GM12864 (cell line): ENCODE measurements around the gene HESX1.

Experiments used
- DNase-seq: peaks from one replicate; pipeline ENCODE4 v3.0.0-alpha.2; 2011; ENCODE audit warnings: low read depth
- H3K4me3 ChIP-seq: 2 replicates; pipeline ENCODE4 v1.5.1; 2011; ENCODE audit warnings: mild to moderate bottlenecking, low read depth, low read length, control low read depth
- TF ChIP-seq, protein P1 (sequence below): IDR thresholded peaks from 2 replicates; pipeline ENCODE4 v1.5.1; 2011; ENCODE audit warnings: low read depth, mild to moderate bottlenecking, moderate library complexity, low read length, control low read depth, inconsistent platforms; ENCODE audit errors: missing control alignments

HESX1 gene

DNA sequence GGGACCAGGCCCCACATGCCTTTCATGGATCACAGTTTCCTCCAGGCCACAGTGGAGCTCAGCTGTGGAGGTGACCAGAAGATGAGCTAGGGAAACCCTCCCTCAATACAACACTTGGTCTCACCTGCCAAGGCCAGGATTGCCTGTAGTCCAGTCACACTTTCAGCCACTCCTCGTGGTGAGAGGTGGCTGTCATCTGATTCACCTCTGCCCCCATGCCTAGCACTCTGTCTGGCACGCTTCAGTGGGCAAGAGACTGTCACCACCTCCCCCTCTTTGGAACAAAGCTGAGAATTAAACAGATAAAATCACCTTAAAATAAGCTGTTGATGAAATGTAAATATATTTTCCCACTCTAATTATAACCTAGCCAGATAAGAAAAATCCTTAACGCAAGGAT lies 30.7 kb downstream of the HESX1 start:
- no peak overlapping the region for H3K4me3 ChIP-seq
- TF ChIP-seq, protein P1, sequence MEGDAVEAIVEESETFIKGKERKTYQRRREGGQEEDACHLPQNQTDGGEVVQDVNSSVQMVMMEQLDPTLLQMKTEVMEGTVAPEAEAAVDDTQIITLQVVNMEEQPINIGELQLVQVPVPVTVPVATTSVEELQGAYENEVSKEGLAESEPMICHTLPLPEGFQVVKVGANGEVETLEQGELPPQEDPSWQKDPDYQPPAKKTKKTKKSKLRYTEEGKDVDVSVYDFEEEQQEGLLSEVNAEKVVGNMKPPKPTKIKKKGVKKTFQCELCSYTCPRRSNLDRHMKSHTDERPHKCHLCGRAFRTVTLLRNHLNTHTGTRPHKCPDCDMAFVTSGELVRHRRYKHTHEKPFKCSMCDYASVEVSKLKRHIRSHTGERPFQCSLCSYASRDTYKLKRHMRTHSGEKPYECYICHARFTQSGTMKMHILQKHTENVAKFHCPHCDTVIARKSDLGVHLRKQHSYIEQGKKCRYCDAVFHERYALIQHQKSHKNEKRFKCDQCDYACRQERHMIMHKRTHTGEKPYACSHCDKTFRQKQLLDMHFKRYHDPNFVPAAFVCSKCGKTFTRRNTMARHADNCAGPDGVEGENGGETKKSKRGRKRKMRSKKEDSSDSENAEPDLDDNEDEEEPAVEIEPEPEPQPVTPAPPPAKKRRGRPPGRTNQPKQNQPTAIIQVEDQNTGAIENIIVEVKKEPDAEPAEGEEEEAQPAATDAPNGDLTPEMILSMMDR, result no peak

DNA sequence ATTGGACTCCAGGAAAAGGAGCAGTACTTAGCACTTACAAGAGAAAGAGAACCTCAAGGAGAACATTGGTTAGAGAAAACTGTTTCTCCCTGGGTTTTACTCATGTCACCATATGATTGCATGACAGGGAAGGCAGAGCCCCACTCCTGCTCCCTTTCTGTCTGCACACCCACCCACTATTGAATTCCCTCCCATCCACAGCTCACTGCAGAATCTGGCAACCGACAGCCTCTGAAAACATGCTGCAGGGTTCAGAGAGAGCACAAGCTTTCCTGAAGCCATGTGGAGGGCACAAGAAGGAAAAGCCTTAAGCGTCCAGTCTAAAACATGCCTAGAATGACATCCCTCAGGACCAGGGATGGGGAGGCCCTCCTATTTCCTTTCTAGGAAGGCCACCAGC lies 31.6 kb downstream of the HESX1 start:
- no peak for DNase-seq
- H3K4me3 ChIP-seq, result no peak overlapping the region
- TF ChIP-seq, protein P1, result no peak

More for the DNA sequence above, 30.7 kb downstream of the HESX1 start:
- DNase-seq, result no peak

DNA sequence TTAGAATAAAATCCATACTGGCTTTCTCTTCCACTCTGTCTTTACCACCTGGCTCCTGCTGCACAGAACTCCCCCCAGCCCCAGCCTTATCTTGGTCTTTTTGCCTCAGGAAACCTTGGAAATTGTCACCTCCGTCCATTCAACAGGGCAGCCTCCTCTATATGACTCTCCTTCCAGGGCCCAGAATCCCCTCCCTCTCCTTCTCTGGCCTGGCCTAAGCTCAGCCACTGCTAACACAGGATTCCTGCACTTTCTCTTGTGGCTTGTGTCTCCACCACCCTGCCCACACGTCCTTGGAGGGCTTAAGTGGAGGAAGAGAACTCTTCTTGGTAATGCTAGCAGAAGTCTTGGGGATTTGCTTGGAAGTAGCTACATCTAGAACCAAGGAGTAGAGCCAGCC lies 33.1 kb downstream of the HESX1 start:
- TF ChIP-seq, protein P1, result no peak
- DNase-seq, result no peak
- H3K4me3 ChIP-seq, result no peak overlapping the region

DNA sequence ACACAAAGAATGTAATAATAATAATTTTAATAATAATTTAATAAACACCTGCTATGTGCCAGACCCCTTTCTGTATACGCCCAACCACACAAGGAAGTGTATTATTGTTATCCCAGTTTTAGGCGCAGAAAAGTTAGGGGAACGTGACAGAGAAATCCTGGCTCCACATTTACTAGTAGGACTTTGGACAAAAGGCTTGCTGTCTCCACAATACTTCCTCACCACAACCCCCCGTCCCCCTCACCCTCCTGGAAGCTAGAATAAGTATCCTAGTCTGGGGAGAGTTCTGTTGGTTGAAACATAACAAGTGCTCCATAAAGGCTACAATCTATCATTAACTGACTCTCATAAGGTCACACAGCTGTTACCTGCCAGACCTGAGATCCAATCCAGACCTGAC lies 34.1 kb downstream of the HESX1 start:
- no peak for DNase-seq
- no peak overlapping the region for H3K4me3 ChIP-seq
- TF ChIP-seq, protein P1, result no peak

DNA sequence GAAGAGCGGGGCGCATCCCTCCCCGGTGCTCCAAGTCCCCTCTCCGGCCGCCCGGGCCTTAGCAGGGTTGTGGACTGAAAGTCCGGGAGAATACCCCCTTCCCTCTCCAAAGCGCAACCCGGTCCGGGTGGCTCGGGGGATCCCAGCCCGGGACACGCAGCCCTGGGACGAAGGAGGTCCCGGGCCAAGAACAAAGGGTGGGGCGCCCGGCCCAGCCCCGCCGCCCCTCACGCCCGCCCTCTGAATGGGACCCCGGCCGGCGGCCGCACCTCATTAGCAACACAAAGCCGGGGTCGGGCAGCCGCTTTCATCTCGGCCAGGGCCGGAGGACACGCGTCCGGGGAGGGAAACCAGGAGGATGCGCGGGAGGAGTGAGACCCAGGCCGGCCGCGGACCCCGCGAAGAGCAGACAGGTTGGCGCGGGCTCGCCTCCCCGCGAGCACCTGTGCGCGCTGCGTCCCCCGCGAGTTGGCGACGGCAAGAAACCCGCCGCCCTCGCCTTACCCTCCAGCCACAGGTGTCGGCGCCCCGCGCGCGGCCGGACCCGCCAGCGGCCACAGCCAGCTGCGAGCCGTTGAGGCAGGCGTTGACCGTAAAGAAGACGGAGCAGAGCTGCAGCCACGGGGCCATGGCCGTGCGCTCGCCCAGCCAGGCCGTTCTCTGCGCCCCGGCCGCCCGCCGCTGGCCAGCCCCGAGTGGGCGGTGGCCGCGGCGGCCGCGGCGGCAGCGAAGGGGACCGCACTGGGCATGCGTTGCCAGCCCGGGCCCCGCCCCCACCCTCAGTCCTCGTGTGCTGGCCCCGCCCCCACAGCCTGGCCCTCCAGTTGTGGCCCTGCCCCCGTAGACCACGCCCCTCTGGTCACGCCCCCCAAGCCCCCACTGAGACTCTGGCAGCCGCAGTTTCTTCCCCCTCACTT lies 34.9 kb downstream of the HESX1 start, which contains the start of gene IL17RD:
Gene IL17RD, minus strand, starts transcription at position 697 of the 917 bp plus-strand sequence. Its CDS starts 67 bp downstream, at position 630.
- TF ChIP-seq, protein P1, result no peak
- DNase-seq, result no peak
- H3K4me3 ChIP-seq, result peak within 1 kb of the TSS; percentile 51

DNA sequence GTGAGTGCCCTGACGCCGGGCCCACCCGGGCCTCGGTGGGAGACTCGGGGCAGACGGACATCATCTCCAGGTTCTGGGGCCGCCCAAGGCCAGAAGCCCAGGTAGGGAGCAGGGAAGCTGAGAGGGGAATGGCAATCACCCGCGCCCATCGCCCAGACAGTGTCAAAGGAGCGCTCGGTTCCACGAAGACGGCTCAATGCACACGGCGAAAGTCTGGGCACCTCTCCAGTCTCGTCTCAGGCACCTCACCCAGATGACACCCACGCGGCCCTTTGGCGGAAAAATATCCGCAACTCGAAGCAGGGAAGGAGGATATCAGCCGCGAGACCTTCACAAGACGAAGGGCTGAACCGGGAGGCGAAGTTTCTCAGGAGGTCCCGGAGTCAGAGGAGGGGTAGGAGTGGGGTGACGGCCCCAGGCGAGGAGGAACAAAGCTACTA lies 35.5 kb downstream of the HESX1 start:
- no peak for DNase-seq
- no peak overlapping the region; the same call in 1 of the 2 replicates for H3K4me3 ChIP-seq
- TF ChIP-seq, protein P1, result no peak

DNA sequence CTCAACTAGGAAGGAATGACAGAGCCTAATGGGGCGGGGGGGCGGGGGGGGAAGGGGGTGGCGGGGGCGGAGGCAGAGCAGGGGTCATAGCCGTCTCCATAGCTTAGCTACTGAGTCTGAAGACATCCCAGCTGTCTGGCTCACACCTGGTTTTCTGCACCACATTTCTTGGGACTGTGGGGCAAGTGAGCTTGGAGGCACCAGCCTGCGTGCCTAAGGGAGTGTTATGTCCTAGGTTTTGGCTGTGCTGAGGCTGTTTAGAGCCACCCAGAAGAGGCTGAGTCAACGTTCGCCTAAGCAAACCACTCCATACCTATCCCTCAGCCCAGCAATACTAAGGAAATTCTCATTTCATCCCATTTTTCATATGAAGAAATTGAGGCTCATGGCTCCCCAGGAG lies 36.0 kb downstream of the HESX1 start:
- no peak overlapping the region for H3K4me3 ChIP-seq
- TF ChIP-seq, protein P1, result no peak
- no peak for DNase-seq
